NOMO-1 treated with DMSO at 0.1 percent for 48 hours (cell line): Measurements from ENCODE around the gene SMIM14.
"Not testable (repeated sequence)": the region's sequence is repeated elsewhere in the genome, so short reads cannot be mapped to it uniquely, and the experiment has no call there.

Experiments
- DNase-seq: peaks from one replicate; lab custom pipeline; 2025; ENCODE audit not compliant: unreplicated experiment; lab: John Stamatoyannopoulos, UW

The SMIM14 gene

DNA sequence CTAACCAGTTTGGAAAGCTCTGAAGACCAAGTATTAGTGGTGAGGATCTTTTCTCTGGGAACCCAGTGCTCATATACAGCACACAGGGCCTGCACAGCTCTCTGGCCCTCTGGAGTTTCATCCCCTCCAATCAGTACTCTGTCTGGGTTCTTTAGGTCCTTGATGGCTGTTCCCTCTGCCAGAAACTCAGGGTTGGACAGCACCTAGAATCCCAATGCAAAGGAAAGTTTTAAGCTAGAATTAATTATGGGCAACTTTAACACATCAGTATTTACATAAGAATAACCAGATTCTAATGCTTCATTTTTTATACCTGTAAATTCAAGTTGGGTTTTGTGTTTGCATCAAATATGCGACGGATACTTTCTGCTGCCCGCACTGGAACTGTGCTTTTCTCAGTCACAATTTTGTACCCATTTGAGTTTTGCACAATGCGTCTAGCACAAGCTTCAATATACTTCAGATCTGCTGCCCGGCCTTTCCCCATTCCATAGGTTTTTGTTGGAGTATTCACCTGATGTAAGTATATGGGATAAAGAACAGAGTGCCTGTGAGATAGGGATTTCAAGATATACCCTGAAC is 128.2 kb downstream of the SMIM14 start:
- DNase-seq, result no peak

DNA sequence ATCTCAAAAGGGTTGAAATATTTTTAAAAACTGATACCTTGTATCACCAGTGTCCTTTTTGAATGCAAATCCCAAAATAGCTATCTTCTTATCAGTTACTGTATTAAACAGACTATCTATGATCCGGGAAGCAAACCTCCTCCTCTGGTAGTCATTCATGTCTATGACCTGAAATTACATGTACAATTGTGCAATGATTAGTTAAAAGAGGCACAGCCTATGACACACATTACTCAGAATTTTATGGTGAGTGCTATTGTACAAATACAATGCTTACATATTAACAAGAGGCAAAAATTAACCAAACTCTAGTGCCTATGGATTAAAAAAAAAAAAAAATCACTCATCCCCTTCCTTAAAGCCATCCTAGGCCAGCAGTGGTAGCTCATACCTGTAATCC is 133.1 kb downstream of the SMIM14 start:
- no peak for DNase-seq

DNA sequence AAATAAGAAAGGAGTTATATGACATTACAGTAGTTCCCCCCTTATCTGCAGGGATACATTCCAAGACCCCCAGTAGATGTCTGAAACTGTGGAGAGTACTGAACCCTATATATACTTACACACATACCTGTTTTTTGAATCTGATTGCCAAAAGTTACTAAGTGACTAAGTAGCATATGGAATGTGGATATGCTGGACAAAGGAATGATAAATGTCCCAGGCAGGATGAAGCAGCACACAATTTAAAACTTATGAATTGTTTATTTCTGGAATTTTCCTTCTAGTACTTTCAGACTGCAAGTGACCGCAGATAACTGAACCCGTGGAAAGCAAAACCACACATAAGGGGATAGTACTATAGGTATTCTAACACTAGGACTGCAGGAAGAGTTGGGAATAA is 134.1 kb downstream of the SMIM14 start:
- no peak for DNase-seq

DNA sequence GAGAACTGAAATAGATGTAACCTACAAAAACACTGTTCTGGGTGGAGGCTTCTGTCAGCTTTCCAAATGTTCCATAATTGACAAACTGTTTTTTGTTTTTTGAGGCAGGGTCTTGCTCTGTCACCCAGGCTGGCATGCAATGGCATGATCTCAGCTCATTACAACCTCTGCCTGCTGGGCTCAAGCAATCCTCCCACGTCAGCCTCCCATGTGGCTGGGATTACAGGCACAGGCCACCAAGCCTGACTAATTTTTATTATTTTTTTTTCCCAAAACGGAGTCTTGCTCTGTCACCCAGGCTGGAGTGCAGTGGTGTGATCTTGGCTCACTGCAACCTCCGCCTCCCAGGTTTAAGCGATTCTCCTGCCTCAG is 136.0 kb downstream of the SMIM14 start:
- not testable (repeated sequence) for DNase-seq

DNA sequence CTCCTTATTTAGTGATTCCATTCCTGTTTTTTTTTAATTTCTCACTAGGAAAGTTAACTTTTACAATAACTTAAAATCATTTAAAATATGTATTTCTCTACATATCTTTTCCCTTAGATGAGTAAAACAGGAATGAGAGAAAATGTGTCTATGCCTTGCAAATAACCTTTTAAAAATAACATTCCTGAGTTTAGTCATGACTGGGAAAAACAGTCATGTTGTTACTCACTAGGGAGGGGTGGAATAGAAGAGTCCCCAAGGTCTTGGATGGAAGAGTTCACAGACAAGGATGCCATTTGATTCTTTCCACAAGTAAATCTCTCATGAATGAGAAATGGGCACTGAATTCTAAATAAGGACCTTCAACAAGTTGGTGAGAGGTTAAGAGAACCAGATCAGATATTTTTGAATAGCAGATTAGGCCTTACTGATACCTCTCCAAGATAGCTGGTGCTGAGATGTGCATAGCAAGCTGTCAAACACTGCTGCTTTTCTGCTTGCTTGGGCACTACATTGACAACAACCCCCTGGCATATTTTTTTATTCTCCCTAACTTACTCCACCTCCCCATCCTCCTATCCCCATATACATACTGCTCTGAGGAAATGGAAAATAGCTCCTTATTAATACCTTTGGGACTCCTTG is 136.5 kb downstream of the SMIM14 start:
- no peak for DNase-seq

DNA sequence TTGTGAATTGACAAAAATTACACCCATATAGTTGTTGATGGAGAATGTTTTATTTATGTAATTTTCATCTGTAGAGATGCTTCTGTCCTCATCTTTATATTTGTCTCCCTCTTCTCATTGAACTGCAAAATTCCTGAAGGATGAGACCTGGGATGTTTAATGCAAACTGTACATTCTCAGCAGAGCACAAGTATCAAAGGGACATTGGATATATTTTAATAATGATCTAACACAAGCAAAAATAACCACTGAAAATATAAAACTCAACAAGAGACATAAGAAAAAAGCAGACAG is 140.0 kb downstream of the SMIM14 start:
- DNase-seq, result no peak

DNA sequence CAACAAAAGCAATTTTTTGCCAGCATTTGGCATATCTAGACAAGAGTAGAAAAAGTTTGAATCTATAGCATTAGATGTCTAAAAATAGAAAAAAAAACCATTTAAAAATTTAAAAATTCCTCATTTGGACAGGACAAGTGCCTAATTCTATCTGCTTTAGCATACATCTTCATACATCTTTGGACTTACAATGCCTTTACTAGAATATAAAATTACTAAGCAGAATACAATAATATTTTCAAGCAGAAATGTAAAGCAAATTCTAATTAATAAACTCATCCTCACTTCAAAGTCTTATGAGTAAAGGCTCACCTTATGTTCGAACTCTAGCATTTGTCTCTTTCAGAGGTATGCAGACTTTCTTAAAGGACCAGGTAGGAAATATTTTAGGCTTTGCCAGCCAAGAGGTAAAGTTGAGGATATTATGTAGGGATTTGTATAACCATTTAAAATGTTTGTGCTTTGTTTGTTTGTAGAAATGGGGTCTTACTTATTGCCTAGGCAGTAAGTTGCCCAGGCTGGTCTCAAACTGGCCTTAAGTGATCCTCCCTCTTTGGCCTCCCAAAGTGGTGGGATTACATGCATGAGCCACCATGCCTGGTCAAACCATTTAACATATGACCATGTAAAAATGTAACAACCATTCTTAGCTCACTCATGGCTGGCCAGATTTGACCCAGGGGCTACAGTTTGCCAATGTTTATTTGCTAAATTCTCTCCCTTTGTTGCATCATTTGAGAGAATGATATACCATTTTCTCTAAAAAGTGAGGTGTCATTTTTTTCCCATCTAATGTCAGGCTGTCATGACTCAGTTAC is 140.5 kb downstream of the SMIM14 start:
- DNase-seq, result no peak
